HepG2 (cell line): ENCODE measurements around the gene TEX35. TPM values are rescaled to one million over a fixed set of nuclear protein-coding genes. Genes with fewer than 3 reads are reported as not detected.

ENCODE experiments used
- KDM4B ChIP-seq: sonication (generic); formaldehyde crosslinking; IDR thresholded peaks from 2 replicates; pipeline ENCODE4 v1.4.0; 2020; ENCODE audit warnings: missing genetic modification reagents
- NFAT5 ChIP-seq: sonication (generic); formaldehyde crosslinking; IDR thresholded peaks from 2 replicates; pipeline ENCODE4 v1.4.0; 2020; ENCODE audit warnings: missing genetic modification reagents
- NR2F6 ChIP-seq, 2 experiments: IDR thresholded peaks; 2 replicates each; pipeline ENCODE4 v1.6.1; 2016; ENCODE audit warnings: antibody characterized with exemption in 1 of 2, mild to moderate bottlenecking in 1 of 2
- RXRA ChIP-seq: sonication (generic); formaldehyde crosslinking; IDR thresholded peaks from 2 replicates; pipeline ENCODE4 v1.5.1; 2020; ENCODE audit warnings: missing genetic modification reagents
- SRF ChIP-seq: IDR thresholded peaks from 2 replicates; pipeline ENCODE4 v1.6.1; 2011; ENCODE audit warnings: mild to moderate bottlenecking, low read depth, low read length, moderate library complexity
- TBL1XR1 ChIP-seq: fragments of 150-350 bp; IDR thresholded peaks from 2 replicates; pipeline ENCODE4 v1.6.1; 2014; ENCODE audit warnings: borderline replicate concordance, low read length; ENCODE audit not compliant: partially characterized antibody
- ZBTB7A ChIP-seq: sonication (generic); formaldehyde crosslinking; IDR thresholded peaks from 2 replicates; pipeline ENCODE4 v1.8.0; 2022; ENCODE audit warnings: mild to moderate bottlenecking, missing genetic modification reagents
- ZNF124 ChIP-seq: sonication (generic); formaldehyde crosslinking; IDR thresholded peaks from 2 replicates; pipeline ENCODE4 v1.4.0; 2020; ENCODE audit warnings: missing genetic modification reagents
- ZNF337 ChIP-seq: sonication (generic); formaldehyde crosslinking; IDR thresholded peaks from 2 replicates; pipeline ENCODE4 v1.5.1; 2020; ENCODE audit warnings: missing genetic modification reagents, low read depth, mild to moderate bottlenecking, borderline replicate concordance
- ZNF616 ChIP-seq: sonication (generic); formaldehyde crosslinking; IDR thresholded peaks from 2 replicates; pipeline ENCODE4 v1.5.0; 2020; ENCODE audit warnings: low read depth, mild to moderate bottlenecking, missing genetic modification reagents
- ZNF775 ChIP-seq: sonication (generic); formaldehyde crosslinking; IDR thresholded peaks from 2 replicates; pipeline ENCODE4 v1.4.0; 2020; ENCODE audit warnings: missing genetic modification reagents, mild to moderate bottlenecking, moderate library complexity, borderline replicate concordance
- ZNF850 ChIP-seq: sonication (generic); formaldehyde crosslinking; conservative IDR thresholded peaks from 2 replicates; pipeline ENCODE4 v1.9.0; 2021; ENCODE audit warnings: mild to moderate bottlenecking, missing genetic modification reagents
- polyA plus RNA-seq, 8 experiments: library from polyadenylated mRNA; depleted of rRNA in 3 of 8; stranded (reverse) in 7 of 8; unstranded in 1 of 8; fragments of >200 nt; fragmentation: Illumina TruSeq in 4 of 8; extraction: Trizol in 4 of 8; gene quantifications; 2 replicates each; pipeline versions ENCODE4 v1.2.1 to v1.2.3, GENCODE V29; 2011 to 2016; ENCODE audit warnings: low read depth in 4 of 8, missing spikeins in 1 of 8, mixed read lengths in 1 of 8; ENCODE audit not compliant: insufficient read depth in 1 of 8
- total RNA-seq, 5 experiments: library from RNA; depleted of rRNA; stranded (reverse); fragments of >200 nt; fragmentation: Illumina TruSeq; extraction: Trizol; gene quantifications; 2 replicates each; pipeline ENCODE4 v1.2.3, GENCODE V29; 2016; ENCODE audit warnings: low read depth in 1 of 5
- TF ChIP-seq, protein P1 (sequence below): sonication (generic); formaldehyde crosslinking; IDR thresholded peaks from 2 replicates; pipeline ENCODE4 v1.9.0; 2022; ENCODE audit warnings: low read depth, missing genetic modification reagents
- TF ChIP-seq, protein P2 (sequence below): sonication (generic); formaldehyde crosslinking; IDR thresholded peaks from 2 replicates; pipeline ENCODE4 v1.9.0; 2021; ENCODE audit warnings: mild to moderate bottlenecking, missing genetic modification reagents
- TF ChIP-seq, protein P3 (sequence below): IDR thresholded peaks from 2 replicates; pipeline ENCODE4 v1.6.1; 2016; ENCODE audit warnings: missing compliant biosample characterization, missing genetic modification reagents, borderline replicate concordance

Gene TEX35
- total and polyA plus RNA-seq, 2 of the 13 experiments (the other 11 are each of a cell fraction or from before 2014, with no cell fraction given) = not detected

- no peak for TF ChIP-seq NFAT5 (CRISPR knock-in tag)
- no peak for TF ChIP-seq TBL1XR1
- TF ChIP-seq, protein P1, sequence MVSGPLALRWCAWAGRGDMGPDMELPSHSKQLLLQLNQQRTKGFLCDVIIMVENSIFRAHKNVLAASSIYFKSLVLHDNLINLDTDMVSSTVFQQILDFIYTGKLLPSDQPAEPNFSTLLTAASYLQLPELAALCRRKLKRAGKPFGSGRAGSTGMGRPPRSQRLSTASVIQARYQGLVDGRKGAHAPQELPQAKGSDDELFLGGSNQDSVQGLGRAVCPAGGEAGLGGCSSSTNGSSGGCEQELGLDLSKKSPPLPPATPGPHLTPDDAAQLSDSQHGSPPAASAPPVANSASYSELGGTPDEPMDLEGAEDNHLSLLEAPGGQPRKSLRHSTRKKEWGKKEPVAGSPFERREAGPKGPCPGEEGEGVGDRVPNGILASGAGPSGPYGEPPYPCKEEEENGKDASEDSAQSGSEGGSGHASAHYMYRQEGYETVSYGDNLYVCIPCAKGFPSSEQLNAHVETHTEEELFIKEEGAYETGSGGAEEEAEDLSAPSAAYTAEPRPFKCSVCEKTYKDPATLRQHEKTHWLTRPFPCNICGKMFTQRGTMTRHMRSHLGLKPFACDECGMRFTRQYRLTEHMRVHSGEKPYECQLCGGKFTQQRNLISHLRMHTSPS (CRISPR knock-in tag) = no peak
- TF ChIP-seq RXRA = peak; percentile 69; the same call in 1 of the 2 replicates
- no peak for TF ChIP-seq ZNF337 (CRISPR knock-in tag)
- TF ChIP-seq, protein P2, sequence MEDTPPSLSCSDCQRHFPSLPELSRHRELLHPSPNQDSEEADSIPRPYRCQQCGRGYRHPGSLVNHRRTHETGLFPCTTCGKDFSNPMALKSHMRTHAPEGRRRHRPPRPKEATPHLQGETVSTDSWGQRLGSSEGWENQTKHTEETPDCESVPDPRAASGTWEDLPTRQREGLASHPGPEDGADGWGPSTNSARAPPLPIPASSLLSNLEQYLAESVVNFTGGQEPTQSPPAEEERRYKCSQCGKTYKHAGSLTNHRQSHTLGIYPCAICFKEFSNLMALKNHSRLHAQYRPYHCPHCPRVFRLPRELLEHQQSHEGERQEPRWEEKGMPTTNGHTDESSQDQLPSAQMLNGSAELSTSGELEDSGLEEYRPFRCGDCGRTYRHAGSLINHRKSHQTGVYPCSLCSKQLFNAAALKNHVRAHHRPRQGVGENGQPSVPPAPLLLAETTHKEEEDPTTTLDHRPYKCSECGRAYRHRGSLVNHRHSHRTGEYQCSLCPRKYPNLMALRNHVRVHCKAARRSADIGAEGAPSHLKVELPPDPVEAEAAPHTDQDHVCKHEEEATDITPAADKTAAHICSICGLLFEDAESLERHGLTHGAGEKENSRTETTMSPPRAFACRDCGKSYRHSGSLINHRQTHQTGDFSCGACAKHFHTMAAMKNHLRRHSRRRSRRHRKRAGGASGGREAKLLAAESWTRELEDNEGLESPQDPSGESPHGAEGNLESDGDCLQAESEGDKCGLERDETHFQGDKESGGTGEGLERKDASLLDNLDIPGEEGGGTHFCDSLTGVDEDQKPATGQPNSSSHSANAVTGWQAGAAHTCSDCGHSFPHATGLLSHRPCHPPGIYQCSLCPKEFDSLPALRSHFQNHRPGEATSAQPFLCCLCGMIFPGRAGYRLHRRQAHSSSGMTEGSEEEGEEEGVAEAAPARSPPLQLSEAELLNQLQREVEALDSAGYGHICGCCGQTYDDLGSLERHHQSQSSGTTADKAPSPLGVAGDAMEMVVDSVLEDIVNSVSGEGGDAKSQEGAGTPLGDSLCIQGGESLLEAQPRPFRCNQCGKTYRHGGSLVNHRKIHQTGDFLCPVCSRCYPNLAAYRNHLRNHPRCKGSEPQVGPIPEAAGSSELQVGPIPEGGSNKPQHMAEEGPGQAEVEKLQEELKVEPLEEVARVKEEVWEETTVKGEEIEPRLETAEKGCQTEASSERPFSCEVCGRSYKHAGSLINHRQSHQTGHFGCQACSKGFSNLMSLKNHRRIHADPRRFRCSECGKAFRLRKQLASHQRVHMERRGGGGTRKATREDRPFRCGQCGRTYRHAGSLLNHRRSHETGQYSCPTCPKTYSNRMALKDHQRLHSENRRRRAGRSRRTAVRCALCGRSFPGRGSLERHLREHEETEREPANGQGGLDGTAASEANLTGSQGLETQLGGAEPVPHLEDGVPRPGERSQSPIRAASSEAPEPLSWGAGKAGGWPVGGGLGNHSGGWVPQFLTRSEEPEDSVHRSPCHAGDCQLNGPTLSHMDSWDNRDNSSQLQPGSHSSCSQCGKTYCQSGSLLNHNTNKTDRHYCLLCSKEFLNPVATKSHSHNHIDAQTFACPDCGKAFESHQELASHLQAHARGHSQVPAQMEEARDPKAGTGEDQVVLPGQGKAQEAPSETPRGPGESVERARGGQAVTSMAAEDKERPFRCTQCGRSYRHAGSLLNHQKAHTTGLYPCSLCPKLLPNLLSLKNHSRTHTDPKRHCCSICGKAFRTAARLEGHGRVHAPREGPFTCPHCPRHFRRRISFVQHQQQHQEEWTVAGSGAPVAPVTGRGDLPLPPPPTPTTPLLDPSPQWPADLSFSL = no peak
- TF ChIP-seq ZBTB7A (CRISPR knock-in tag) = no peak
- no peak for TF ChIP-seq ZNF775 (CRISPR knock-in tag)
- TF ChIP-seq ZNF850 (CRISPR knock-in tag) = no peak
- TF ChIP-seq ZNF124 (CRISPR knock-in tag) = no peak
- no peak for TF ChIP-seq ZNF616 (CRISPR knock-in tag)
- TF ChIP-seq, protein P3, sequence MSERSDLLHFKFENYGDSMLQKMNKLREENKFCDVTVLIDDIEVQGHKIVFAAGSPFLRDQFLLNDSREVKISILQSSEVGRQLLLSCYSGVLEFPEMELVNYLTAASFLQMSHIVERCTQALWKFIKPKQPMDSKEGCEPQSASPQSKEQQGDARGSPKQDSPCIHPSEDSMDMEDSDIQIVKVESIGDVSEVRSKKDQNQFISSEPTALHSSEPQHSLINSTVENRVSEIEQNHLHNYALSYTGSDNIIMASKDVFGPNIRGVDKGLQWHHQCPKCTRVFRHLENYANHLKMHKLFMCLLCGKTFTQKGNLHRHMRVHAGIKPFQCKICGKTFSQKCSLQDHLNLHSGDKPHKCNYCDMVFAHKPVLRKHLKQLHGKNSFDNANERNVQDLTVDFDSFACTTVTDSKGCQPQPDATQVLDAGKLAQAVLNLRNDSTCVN (CRISPR knock-in tag) = no peak
- TF ChIP-seq KDM4B (CRISPR knock-in tag) = no peak
- TF ChIP-seq SRF = no peak
- peak; percentile 33; the same call in 1 of the 2 replicates for TF ChIP-seq NR2F6 (IDR thresholded peaks at IDR 0.05)
- peak; percentile 47; the same call in 1 of the 2 replicates for TF ChIP-seq NR2F6 (CRISPR knock-in tag; IDR thresholded peaks at IDR 0.05)
Measured at GRCh38 chr1:178536844-178537371, 24.0 kb downstream of the TEX35 start (continued).
